GM12801 (cell line): Measurements from ENCODE around the gene NID1.

Source experiments
- CTCF ChIP-seq: IDR thresholded peaks from one replicate; pipeline ENCODE4 v1.5.1; 2011; ENCODE audit warnings: control low read depth; ENCODE audit not compliant: insufficient read length; ENCODE audit errors: extremely low read depth

Gene NID1

GRCh38 chr1:235946571-235946981 is 118.3 kb downstream of the NID1 start:
- no peak for TF ChIP-seq CTCF

GRCh38 chr1:235945775-235946570 is 118.9 kb downstream of the NID1 start:
- TF ChIP-seq CTCF = no peak

- no peak for TF ChIP-seq CTCF
Observed at GRCh38 chr1:235943581-235944114, 121.2 kb downstream of the NID1 start.

GRCh38 chr1:235942979-235943575 is 121.8 kb downstream of the NID1 start:
- TF ChIP-seq CTCF = no peak

GRCh38 chr1:235942625-235942934 is 122.3 kb downstream of the NID1 start:
- no peak for TF ChIP-seq CTCF

- no peak for TF ChIP-seq CTCF
Observed at GRCh38 chr1:235941876-235942624, 122.8 kb downstream of the NID1 start.

GRCh38 chr1:235940285-235940684 is 124.6 kb downstream of the NID1 start:
- TF ChIP-seq CTCF = no peak
